ENCODE results near the gene CDIP1. TPM values are rescaled to one million over a fixed set of nuclear protein-coding genes. Genes with fewer than 3 reads are reported as not detected.

CDIP1 gene
- total RNA-seq, 1 donor from 2014 or later = 31.8 TPM

GRCh38 chr16:4520913-4521312, 17.7 kb downstream of the CDIP1 start:
- Mint-ChIP-seq H3K4me1 (ENCODE audit: low read depth) (no peaks in the 10 kb centered on the region), H3K36me3 (ENCODE audit: insufficient read depth) (no peaks in the 10 kb centered on the region), H3K27ac (no peak overlapping the region)

GRCh38 chr16:4519274-4520058, 19.1 kb downstream of the CDIP1 start:
- TF ChIP-seq CTCF (IDR thresholded peaks at IDR 0.05; ENCODE audit: unreplicated experiment) = no peak
- DNase-seq (ENCODE audit: low spot score, unreplicated experiment) = no peak
- H3K36me3 Mint-ChIP-seq (ENCODE audit: insufficient read depth) = no peaks in the 10 kb centered on the region
- H3K4me3 Mint-ChIP-seq (ENCODE audit: low read depth) = no peak overlapping the region
- H3K27ac Mint-ChIP-seq = no peak overlapping the region
- H3K9me3 Mint-ChIP-seq (ENCODE audit: low read depth) = no peaks in the 10 kb centered on the region
- H3K4me1 Mint-ChIP-seq (ENCODE audit: low read depth) = no peaks in the 10 kb centered on the region
- H3K27me3 Mint-ChIP-seq = no peaks in the 10 kb centered on the region

More at GRCh38 chr16:4520913-4521312, 17.7 kb downstream of the CDIP1 start:
- no peak for DNase-seq (ENCODE audit: low spot score, unreplicated experiment)
- H3K27me3 Mint-ChIP-seq = no peaks in the 10 kb centered on the region
- no peaks in the 10 kb centered on the region for H3K9me3 Mint-ChIP-seq (ENCODE audit: low read depth)
- no peak overlapping the region for H3K4me3 Mint-ChIP-seq (ENCODE audit: low read depth)
- no peak for TF ChIP-seq CTCF (IDR thresholded peaks at IDR 0.05; ENCODE audit: unreplicated experiment)

- Mint-ChIP-seq H3K4me3 (ENCODE audit: low read depth) (no peak overlapping the region), H3K27ac (no peak overlapping the region), H3K36me3 (ENCODE audit: insufficient read depth) (no peaks in the 10 kb centered on the region), H3K4me1 (ENCODE audit: low read depth) (no peaks in the 10 kb centered on the region), H3K9me3 (ENCODE audit: low read depth) (no peaks in the 10 kb centered on the region), H3K27me3 (no peaks in the 10 kb centered on the region)
- peak; percentile 72 for TF ChIP-seq CTCF (IDR thresholded peaks at IDR 0.05; ENCODE audit: unreplicated experiment)
- peak; percentile 39 for DNase-seq (ENCODE audit: low spot score, unreplicated experiment)
Measured at GRCh38 chr16:4517812-4518680, 20.5 kb downstream of the CDIP1 start.

GRCh38 chr16:4515611-4516233, 22.9 kb downstream of the CDIP1 start:
- Mint-ChIP-seq H3K9me3 (ENCODE audit: low read depth) (no peaks in the 10 kb centered on the region), H3K4me1 (ENCODE audit: low read depth) (no peaks in the 10 kb centered on the region), H3K4me3 (ENCODE audit: low read depth) (no peak overlapping the region), H3K36me3 (ENCODE audit: insufficient read depth) (peaks cover 2% of the 10 kb centered on the region), H3K27me3 (no peaks in the 10 kb centered on the region), H3K27ac (no peak overlapping the region)
- TF ChIP-seq CTCF (IDR thresholded peaks at IDR 0.05; ENCODE audit: unreplicated experiment) = no peak
- no peak for DNase-seq (ENCODE audit: low spot score, unreplicated experiment)

- no peaks in the 10 kb centered on the region for H3K27me3 Mint-ChIP-seq
- TF ChIP-seq CTCF (IDR thresholded peaks at IDR 0.05; ENCODE audit: unreplicated experiment) = no peak
- DNase-seq (ENCODE audit: low spot score, unreplicated experiment) = no peak
- no peak overlapping the region for H3K4me3 Mint-ChIP-seq (ENCODE audit: low read depth)
- H3K4me1 Mint-ChIP-seq (ENCODE audit: low read depth) = no peaks in the 10 kb centered on the region
- no peak overlapping the region for H3K27ac Mint-ChIP-seq
- peaks cover 4% of the 10 kb centered on the region for H3K36me3 Mint-ChIP-seq (ENCODE audit: insufficient read depth)
- H3K9me3 Mint-ChIP-seq (ENCODE audit: low read depth) = no peaks in the 10 kb centered on the region
Measured at GRCh38 chr16:4514606-4515005, 24.0 kb downstream of the CDIP1 start.

All from progenitor cell of endocrine pancreas (in vitro differentiated cells).